Renal cortex interstitium (tissue), 11 donors: ENCODE results near the gene DKKL1. TPM values are rescaled to one million over a fixed set of nuclear protein-coding genes. Genes with fewer than 3 reads are reported as not detected.
A peak's percentile ranks its signal among the peaks of the same experiment; 100 is the strongest.
"Not testable (repeated sequence)": the region's sequence is repeated elsewhere in the genome, so short reads cannot be mapped to it uniquely, and the experiment has no call there.

Source experiments
- DNase-seq, 11 donors: peaks; one replicate each; pipeline ENCODE4 v3.0.0-alpha.2; 2013; ENCODE audit warnings: low read depth in 9 of 11, low spot score in 4 of 11; ENCODE audit errors: extremely low read depth in 1 of 11
- polyA plus RNA-seq, 3 donors: library from polyadenylated mRNA; unstranded; fragments of 120-200 nt; gene quantifications; one replicate each; pipeline ENCODE4 v1.2.1, GENCODE V29; 2013; ENCODE audit not compliant: insufficient read length in 3 of 3

DKKL1 gene
- polyA plus RNA-seq, 3 donors = 4.0 to 6.4 (median 5.1) TPM

DNA sequence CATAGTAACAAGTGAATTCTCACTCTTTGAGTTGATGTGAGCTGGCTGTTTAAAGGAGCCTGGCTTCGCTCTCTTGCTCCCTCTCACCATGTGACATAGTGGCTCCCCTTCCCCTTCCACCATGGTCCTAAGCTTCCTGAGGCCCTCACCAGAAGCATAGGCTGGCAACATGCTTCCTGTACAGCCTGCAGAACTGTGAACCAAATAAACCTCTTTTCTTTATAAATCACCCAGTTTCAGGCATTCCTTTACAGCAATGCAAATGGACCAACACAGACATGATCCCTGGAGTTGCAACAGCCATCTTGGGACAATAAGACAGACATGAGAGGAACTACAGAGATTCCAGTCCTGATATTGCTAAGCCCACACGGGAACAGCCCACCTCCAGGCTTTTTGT lies 14.1 kb upstream of the DKKL1 start:
- no peak for DNase-seq

DNA sequence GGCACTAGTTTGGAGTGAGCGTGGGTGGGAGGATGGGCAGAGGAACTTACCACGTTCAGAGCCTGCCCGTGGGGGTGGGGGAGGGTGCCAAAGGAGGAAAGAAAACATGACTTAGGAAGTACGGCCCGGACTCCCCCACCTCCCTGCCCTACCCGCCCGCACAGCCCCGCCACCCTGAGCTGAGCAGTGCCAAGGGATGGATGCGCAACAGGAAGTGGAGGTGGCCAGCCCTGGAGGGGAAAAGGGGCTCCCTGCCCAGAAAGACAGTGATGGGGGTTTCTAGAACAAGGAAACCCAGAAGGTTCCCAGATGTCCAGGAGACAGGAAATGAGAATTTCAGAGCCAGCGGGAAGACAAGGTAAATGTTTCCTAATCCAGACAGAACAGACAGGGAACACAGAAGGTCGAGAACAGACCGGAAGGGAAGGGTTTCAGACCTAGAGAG lies 7.7 kb upstream of the DKKL1 start:
- no peak for DNase-seq

DNA sequence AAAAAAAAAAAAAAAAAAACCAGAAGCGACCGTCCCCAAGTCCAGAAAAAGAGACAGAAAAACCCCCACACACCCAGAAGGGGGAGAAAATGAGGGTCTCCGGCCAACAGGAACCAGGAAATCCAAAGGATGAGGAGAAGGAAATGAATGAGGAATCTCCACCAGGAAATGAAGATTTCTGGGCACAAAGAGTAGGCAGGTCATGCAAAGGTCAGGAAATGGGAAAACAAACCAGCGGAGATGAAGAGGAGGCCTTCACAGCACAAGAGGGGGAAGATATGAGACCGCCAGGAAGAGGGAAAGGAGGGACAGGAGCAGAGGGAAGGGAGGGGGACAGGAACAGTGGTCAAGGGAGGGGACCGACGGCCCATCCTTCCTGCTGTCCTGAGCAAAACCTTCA lies 7.3 kb upstream of the DKKL1 start:
- DNase-seq = no peak

DNA sequence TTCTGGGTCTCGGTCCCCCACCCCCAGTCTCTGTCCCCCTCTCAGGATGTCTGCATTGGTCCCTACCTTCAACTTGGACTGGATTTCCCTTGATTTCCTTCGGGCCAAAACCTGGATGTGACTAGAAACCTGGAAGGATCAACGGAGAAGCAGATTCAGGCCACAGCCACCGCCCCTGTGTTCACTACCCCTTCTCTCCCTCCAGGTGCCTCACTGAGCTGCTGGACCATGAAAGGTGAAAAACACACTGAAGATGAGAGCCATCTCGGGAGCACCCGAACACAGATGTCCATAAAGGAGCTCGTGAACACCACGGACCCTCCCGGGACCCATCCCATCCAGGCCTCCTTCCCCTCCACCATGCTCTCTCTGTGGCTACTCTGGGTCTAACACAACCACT lies 6.5 kb upstream of the DKKL1 start:
- DNase-seq = no peak

DNA sequence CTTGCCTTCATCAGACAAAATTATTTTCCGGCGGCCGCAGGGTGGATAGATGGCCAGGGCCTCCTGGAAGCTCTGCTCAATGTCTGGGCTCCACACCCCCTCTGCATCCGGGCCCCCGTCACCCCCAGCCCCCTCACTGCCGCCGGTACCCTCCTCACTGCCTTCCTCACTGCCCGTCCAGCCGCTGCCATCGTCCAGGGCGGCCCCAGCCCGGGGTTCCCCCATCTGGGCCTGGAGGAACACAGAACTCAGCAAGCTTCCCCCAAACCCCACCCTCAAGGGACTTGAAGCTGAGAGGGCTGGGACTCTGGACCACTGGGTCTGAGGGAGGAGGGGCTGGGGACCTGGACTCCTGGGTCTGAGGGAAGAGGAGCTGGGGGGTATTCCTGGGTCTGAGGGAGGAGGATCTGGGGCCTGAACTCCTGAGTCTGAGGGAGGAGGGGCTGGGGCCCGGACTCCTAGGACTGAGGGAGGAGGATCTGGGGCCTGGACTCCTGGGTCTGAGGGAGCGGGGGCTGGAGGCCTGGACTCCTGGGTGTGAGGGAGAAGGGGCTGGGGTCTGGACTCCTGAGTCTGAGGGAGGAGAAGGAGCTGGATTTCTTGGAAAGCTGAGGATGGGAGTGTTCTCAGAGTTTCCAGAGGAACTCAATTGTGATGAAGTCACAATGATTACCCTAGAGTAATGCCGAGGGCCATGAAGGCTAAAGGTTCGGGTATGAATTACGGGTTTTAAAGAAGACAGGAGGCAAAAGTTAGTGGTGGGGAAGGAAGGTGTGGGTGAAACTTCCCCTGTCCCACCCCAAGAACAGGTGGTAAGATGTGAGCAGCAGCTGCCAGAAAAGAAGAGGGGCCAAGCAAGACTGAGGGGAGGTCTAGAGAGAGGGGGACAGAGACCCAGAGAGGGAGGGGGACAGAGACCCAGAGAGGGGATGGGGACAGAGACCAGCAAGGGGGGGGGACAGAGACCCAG lies 3.5 kb upstream of the DKKL1 start:
- no peak for DNase-seq

DNA sequence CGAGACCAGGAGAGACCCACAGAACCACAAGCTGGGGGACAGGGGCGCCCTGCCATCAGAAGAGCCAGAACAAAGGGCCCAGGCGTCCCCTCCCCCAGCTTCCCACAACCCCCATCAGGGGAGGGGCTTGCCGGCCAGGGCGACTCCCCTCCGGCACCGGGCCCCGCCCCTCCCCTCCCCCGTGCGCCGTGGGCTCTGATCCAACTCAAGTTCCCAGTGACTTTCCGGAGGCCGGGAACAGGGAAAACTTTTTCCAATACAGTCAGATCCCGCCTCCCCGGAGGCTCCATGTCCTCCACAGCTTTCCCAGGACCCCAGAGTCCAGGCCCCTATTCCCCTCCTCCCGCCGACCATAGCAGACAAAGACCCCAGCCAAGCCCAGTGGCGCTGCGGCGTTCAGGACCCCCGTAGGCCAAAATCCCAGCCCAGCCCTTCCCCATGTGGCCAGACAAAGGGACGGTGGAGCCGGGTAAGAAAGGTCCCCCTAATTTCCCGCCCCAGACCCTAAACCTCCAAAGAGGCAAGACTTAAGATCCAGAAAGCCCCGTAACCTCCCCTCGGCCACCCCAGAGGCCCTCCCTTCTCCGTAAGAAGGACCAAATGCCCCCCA lies 2.1 kb upstream of the DKKL1 start:
- DNase-seq = peak in 10 of 11 donors; percentile 85 to 92 (median 89)

DNA sequence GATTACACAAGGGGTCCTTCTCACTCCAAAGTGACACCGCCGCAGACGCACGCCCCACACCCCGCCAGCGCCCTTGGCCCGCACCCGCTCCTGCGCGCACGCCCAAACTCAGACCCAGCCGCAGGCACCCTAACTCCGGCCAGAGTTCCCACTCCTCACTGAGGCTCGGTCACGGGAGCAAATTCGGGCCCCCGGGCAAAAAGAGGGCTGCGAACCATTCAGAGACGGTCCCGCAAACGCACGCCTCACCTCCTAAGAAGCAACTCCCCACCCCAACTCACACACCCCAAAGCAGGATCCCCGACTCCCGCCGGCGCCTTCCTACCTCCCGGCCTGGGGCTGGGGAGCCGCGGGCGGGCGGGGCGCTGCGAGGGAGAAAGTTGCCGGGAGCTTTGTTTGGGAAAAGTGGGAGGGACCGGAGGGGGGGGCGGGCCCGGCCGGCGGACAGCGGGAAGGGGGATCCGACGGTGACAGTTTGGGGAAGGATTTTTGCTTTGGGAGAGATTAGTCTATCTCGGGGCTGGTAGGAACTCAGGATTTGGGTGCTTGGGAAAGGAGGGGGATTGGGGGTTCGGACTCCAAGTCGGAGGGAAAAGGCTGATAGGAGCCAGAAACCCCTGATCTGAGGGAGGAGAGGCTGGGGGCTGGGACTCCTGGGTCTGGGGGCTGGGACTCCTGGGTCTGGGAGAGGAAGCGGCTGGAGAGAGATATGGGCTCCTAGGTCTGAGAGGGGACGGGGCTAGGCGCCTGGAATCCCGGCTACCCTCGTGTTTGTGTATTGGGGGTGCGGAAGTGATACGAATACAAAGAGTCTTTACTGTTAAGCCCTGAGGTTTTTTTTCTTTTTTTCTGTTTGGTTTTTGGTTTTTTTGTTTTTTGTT lies 1.4 kb upstream of the DKKL1 start, which contains the start of gene TEAD2:
TEAD2 (minus strand) TSS at position 369 of the 881 bp plus-strand sequence. CDS start 2,341 bp downstream, outside the sequence.
- DNase-seq = peak in 7 of 11 donors; percentile 63 to 77 (median 68)

DNA sequence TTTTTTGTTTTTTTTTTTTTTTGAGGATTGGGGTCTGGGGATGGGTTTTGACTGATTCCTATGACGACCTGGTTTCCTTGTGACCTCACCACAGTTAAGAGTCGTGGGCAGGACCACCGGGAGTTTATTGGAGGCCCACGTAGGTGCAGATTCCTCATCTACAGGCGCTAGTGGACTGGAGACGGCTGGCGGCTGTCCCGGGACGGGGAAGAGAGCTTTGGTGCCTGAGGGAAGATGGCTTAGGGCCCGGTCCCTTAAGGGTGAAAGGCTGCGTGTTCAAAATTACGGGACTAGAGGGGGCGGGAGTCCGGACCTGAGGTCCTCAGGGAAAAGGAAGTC lies 779 bp upstream of the DKKL1 start:
- peak in 2 of 11 donors; percentile 30 to 35 for DNase-seq

DNA sequence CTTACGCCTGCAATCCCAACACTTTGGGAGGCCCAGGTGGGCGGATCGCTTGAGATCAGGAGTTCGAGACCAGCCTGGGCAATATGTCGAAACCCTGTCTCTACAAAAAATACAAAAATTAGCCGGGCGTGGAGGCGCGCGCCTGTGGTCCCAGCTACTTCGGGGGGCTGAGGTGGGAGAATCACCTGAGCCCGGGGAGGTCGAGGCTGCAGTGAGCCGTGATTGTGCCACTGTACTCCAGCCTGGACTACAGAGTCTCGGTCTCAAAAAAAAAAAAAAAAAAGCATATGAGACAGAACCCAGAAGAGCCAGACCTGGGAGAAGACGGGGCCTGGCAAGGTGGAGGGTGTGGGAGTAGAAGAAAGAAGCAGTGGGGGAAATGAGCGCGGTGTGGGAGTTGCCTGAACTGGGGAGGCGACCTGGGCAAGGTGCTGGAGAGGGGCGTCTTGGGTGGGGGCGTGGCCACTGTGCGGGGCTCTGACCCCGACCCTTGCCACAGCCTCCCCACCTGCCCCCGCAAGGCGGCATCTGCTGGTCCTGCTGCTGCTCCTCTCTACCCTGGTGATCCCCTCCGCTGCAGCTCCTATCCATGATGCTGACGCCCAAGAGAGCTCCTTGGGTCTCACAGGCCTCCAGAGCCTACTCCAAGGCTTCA lies 533 bp downstream of the DKKL1 start:
- DNase-seq = no peak

DNA sequence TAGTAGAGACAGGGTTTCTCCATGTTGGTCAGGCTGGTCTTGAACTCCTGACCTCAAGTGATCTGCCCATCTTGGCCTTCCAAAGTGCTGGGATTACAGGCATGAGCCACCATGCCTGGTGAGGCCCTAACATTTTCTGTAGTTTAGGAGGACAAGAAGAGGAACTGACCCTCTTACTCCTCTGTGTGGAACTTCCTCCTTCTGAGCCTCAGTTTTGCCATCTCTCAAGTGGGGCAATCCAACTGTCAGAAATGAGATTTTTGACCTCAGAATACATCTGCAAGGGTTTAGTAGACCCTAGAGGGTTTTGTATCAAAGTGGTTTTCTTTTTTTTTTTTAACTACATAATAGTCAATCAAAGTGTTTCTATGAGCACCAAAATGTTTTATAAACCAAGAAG lies 2.4 kb downstream of the DKKL1 start:
- no peak for DNase-seq

DNA sequence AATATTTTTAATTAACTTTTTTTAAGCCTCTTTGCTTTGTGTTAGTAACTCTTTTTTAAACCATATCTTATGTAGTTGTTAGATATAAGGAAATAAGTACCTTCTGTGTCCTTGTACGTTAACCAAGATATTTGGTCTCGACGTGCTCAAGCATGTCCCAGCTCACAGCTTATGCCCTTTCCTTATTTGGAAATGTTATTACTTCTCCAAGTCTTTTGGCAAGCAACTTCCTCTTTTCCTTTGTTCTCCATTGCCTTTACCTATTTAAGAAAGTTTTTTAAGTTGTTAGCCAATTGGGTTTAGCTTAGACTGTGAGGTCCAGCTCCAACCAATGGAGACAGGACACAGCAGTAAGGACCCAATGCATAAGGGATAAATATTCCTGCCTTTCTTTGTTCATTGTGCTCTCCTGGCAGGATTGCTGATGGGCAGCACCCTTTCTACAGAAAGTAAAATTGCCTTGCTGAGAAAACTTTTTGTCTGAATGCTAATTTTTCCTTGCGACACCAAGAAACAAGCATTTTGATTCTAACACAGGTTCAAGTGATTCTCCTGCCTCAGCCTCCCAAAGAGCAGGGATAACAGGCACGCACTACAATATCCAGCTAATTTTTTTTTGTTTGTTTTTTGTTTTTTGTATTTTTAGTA lies 5.2 kb downstream of the DKKL1 start:
- no peak for DNase-seq

DNA sequence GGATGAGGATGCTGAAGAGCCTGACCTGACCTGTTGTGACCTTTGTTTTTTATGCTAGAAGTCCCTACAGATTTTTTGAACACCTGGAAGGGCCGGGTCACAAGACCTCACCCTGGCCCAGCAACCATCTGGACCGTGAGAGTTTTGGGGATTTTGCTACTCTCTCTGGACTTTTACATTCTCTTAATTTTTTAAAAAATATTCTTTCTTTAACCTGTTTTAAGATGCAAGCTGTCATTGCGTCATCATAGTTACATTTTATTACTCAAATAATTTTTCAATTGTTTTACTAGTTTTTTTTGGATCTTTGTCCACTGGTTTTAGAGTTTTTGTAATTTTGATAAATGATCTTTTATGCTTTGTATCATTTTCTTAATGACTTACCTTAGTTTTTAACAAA lies 7.5 kb downstream of the DKKL1 start:
- no peak for DNase-seq

DNA sequence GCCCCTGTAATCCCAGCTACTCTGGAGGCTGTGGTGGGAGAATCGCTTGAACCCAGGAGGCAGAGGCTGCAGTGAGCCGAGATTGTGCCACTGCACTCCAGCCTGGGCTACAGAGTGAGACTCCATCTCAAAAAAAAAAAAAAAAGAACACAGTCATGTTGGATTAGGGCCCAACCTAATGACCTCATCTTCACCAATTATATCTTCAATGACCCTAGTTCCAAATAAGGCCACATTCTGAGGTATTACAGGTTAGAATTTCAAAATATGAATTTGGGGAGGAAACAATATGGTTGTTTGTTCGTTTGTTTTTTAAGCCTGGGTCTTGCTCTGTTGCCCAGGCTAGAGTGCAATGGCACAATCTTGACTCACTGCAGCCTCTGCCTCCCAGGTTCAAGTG lies 9.5 kb downstream of the DKKL1 start:
- not testable (repeated sequence) for DNase-seq

DNA sequence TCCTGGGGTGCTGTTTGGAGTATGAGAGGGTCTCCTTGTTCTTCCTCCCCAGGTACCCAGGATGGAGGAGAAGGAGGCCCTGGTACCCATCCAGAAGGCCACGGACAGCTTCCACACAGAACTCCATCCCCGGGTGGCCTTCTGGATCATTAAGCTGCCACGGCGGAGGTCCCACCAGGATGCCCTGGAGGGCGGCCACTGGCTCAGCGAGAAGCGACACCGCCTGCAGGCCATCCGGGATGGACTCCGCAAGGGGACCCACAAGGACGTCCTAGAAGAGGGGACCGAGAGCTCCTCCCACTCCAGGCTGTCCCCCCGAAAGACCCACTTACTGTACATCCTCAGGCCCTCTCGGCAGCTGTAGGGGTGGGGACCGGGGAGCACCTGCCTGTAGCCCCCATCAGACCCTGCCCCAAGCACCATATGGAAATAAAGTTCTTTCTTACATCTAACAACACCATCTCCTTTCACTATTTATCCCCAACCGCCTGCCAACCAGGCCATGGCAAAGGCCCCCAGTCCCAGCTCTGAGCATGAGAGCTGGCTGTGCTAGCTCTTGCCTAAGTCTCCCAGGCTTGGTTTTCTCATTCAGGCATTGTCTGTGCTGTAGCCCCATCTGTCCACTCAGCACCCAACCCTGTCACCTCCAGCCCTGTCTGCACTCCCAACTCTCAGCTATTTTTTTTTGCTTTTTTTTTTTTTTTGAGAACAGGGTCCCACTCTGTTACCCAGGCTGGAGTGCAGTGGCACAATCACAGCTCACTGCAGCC lies 11.2 kb downstream of the DKKL1 start:
- DNase-seq = no peak

DNA sequence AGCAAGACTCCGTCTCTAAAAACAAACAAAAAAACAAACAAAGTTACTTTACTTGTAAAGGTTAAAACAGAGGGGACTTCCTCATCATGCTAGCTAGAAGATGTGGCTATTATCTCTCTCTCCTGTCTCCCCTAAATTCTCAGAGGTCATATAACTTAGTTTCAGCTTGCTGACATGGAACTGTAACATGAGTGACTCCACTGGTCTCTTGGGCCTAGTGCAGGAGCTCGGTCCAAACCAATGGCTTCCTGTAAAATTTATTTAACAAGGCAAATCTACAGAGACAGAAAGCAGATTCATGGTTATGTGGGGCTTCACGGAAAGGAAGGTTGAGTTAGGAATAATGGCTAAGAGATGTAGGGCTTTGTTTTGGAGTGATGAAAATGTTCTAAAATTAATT lies 14.8 kb downstream of the DKKL1 start:
- DNase-seq = no peak

DNA sequence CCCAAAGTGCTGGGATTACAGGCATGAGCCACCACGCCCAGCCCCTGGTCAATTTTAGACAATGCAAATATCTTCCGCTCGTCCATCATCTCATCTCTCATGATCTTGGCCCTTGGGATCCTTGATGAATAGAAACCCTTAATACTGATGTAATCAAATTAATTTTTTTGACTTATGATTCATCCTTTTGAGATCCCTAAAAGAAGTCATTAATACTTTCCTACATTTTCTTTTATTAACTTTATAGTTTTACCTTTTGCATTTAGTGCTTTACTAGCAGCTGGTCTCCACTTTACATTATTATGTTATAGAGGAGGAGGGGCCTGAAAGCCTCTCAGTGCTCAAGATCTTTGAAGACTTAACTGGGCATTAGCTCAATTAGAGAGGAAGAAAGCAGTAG lies 16.7 kb downstream of the DKKL1 start:
- DNase-seq = no peak

DNA sequence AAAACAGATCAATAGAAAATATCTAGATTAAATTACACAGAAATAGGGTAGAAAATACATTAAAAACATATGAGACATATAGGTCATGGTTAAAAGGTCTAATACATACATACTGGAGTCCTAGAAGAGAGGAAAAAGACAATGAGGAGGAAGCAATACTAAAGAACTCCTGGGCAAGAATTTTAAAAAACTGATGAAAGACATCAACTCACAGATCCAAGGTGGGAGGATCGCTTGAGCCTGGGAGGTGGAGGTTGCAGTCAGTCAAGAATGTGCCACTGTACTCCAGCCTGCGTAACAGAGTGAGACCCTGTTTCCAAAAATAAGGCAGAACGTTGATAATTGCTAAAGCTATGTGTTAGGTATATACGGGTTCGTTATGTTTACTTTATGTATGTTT lies 19.0 kb downstream of the DKKL1 start:
- no peak for DNase-seq

DNA sequence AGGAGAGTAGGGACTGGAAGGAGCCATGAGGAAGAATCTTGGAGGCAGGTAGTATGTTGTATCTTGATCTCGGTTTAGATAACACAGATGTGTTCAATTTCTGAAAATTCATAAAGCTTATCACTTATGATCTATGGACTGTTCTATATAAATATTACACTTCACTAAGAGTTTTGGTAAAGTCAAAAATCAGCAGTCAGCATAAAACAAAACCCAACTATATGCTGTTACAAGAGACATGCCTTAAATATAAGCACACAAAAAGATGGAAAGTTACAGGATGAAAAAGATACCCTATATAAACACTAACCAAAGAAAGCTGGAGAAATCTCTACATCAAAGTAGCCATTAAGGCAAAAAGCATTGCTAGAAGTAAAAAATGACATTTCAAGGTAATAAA lies 19.9 kb downstream of the DKKL1 start:
- no peak for DNase-seq
